ENCODE data around the gene PNPLA7.

Gene PNPLA7

GRCh38 chr9:137436761-137437600 is 113.2 kb downstream of the PNPLA7 start:
- Histone ChIP-seq H3K9ac (ENCODE audit: low read length in 5 of 5) (no peak overlapping the region), H3K9me3 (ENCODE audit: control insufficient read depth in 5 of 5, low read length in 5 of 5) (peaks cover 0 to under 1% (median 0%) of the 10 kb centered on the region in 5 donors), H3K27ac (ENCODE audit: low read depth, low read length) (no peak overlapping the region), H3K4me3 (ENCODE audit: low read depth in 1 of 5, low read length in 5 of 5) (no peak overlapping the region), H3K27me3 (ENCODE audit: control insufficient read depth in 5 of 5, insufficient read depth in 4 of 5, low read length in 5 of 5) (peaks cover 5 to 30% (median 20%) of the 10 kb centered on the region in 5 donors), H3K36me3 (ENCODE audit: control insufficient read depth in 5 of 5, insufficient read depth in 5 of 5, low read length in 5 of 5) (no peaks in the 10 kb centered on the region), H3K4me1 (ENCODE audit: control insufficient read depth in 5 of 5, insufficient read depth in 5 of 5, low read length in 5 of 5) (peaks cover 0 to 9% (median 4%) of the 10 kb centered on the region in 5 donors)

- peaks cover 0 to 5% (median 0%) of the 10 kb centered on the region in 5 donors for H3K4me1 ChIP-seq (ENCODE audit: control insufficient read depth in 5 of 5, insufficient read depth in 5 of 5, low read length in 5 of 5)
- peaks cover 5 to 30% (median 20%) of the 10 kb centered on the region in 5 donors for H3K27me3 ChIP-seq (ENCODE audit: control insufficient read depth in 5 of 5, insufficient read depth in 4 of 5, low read length in 5 of 5)
- H3K4me3 ChIP-seq (ENCODE audit: low read depth in 1 of 5, low read length in 5 of 5): no peak overlapping the region
- H3K27ac ChIP-seq (ENCODE audit: low read depth, low read length): no peak overlapping the region
- no peaks in the 10 kb centered on the region for H3K9me3 ChIP-seq (ENCODE audit: control insufficient read depth in 5 of 5, low read length in 5 of 5)
- H3K9ac ChIP-seq (ENCODE audit: low read length in 5 of 5): no peak overlapping the region
- H3K36me3 ChIP-seq (ENCODE audit: control insufficient read depth in 5 of 5, insufficient read depth in 5 of 5, low read length in 5 of 5): no peaks in the 10 kb centered on the region
These were observed 114.0 kb downstream of the PNPLA7 start for GRCh38 chr9:137435980-137436760.

GRCh38 chr9:137435381-137435891 is 114.8 kb downstream of the PNPLA7 start:
- Histone ChIP-seq H3K9ac (ENCODE audit: low read length in 5 of 5) (no peak overlapping the region), H3K36me3 (ENCODE audit: control insufficient read depth in 5 of 5, insufficient read depth in 5 of 5, low read length in 5 of 5) (no peaks in the 10 kb centered on the region), H3K9me3 (ENCODE audit: control insufficient read depth in 5 of 5, low read length in 5 of 5) (no peaks in the 10 kb centered on the region), H3K27ac (ENCODE audit: low read depth, low read length) (no peak overlapping the region), H3K4me1 (ENCODE audit: control insufficient read depth in 5 of 5, insufficient read depth in 5 of 5, low read length in 5 of 5) (peaks cover 0 to 5% (median 0%) of the 10 kb centered on the region in 5 donors), H3K27me3 (ENCODE audit: control insufficient read depth in 5 of 5, insufficient read depth in 4 of 5, low read length in 5 of 5) (peaks cover 5 to 30% (median 23%) of the 10 kb centered on the region in 5 donors), H3K4me3 (ENCODE audit: low read depth in 1 of 5, low read length in 5 of 5) (no peak overlapping the region)

- Histone ChIP-seq H3K4me3 (ENCODE audit: low read depth in 1 of 5, low read length in 5 of 5) (no peak overlapping the region), H3K4me1 (ENCODE audit: control insufficient read depth in 5 of 5, insufficient read depth in 5 of 5, low read length in 5 of 5) (peaks cover 0 to 5% (median 0%) of the 10 kb centered on the region in 5 donors), H3K9ac (ENCODE audit: low read length in 5 of 5) (no peak overlapping the region), H3K9me3 (ENCODE audit: control insufficient read depth in 5 of 5, low read length in 5 of 5) (no peaks in the 10 kb centered on the region), H3K27me3 (ENCODE audit: control insufficient read depth in 5 of 5, insufficient read depth in 4 of 5, low read length in 5 of 5) (peaks cover 9 to 30% (median 23%) of the 10 kb centered on the region in 5 donors), H3K27ac (ENCODE audit: low read depth, low read length) (no peak overlapping the region), H3K36me3 (ENCODE audit: control insufficient read depth in 5 of 5, insufficient read depth in 5 of 5, low read length in 5 of 5) (no peaks in the 10 kb centered on the region)
These were observed 115.5 kb downstream of the PNPLA7 start for GRCh38 chr9:137434498-137435380.

- Histone ChIP-seq H3K9ac (ENCODE audit: low read length in 5 of 5) (no peak overlapping the region), H3K27me3 (ENCODE audit: control insufficient read depth in 5 of 5, insufficient read depth in 4 of 5, low read length in 5 of 5) (peaks cover 6 to 23% (median 20%) of the 10 kb centered on the region in 5 donors), H3K36me3 (ENCODE audit: control insufficient read depth in 5 of 5, insufficient read depth in 5 of 5, low read length in 5 of 5) (no peaks in the 10 kb centered on the region), H3K4me3 (ENCODE audit: low read depth in 1 of 5, low read length in 5 of 5) (no peak overlapping the region), H3K9me3 (ENCODE audit: control insufficient read depth in 5 of 5, low read length in 5 of 5) (no peaks in the 10 kb centered on the region), H3K4me1 (ENCODE audit: control insufficient read depth in 5 of 5, insufficient read depth in 5 of 5, low read length in 5 of 5) (peaks cover 0 to 5% (median 0%) of the 10 kb centered on the region in 5 donors), H3K27ac (ENCODE audit: low read depth, low read length) (no peak overlapping the region)
These were observed 116.2 kb downstream of the PNPLA7 start for GRCh38 chr9:137433916-137434431.

- Histone ChIP-seq H3K9me3 (ENCODE audit: control insufficient read depth in 5 of 5, low read length in 5 of 5) (no peaks in the 10 kb centered on the region), H3K9ac (ENCODE audit: low read length in 5 of 5) (no peak overlapping the region), H3K36me3 (ENCODE audit: control insufficient read depth in 5 of 5, insufficient read depth in 5 of 5, low read length in 5 of 5) (no peaks in the 10 kb centered on the region), H3K27ac (ENCODE audit: low read depth, low read length) (no peak overlapping the region), H3K27me3 (ENCODE audit: control insufficient read depth in 5 of 5, insufficient read depth in 4 of 5, low read length in 5 of 5) (peaks cover 4 to 21% (median 17%) of the 10 kb centered on the region in 5 donors), H3K4me3 (ENCODE audit: low read depth in 1 of 5, low read length in 5 of 5) (no peak overlapping the region), H3K4me1 (ENCODE audit: control insufficient read depth in 5 of 5, insufficient read depth in 5 of 5, low read length in 5 of 5) (peaks cover 0 to 5% (median 0%) of the 10 kb centered on the region in 5 donors)
These were observed 116.8 kb downstream of the PNPLA7 start for GRCh38 chr9:137433349-137433915.

GRCh38 chr9:137432687-137433348 is 117.4 kb downstream of the PNPLA7 start:
- Histone ChIP-seq H3K27me3 (ENCODE audit: control insufficient read depth in 5 of 5, insufficient read depth in 4 of 5, low read length in 5 of 5) (peaks cover 4 to 18% (median 13%) of the 10 kb centered on the region in 5 donors), H3K9ac (ENCODE audit: low read length in 5 of 5) (no peak overlapping the region), H3K4me1 (ENCODE audit: control insufficient read depth in 5 of 5, insufficient read depth in 5 of 5, low read length in 5 of 5) (peaks cover 0 to 5% (median 0%) of the 10 kb centered on the region in 5 donors), H3K36me3 (ENCODE audit: control insufficient read depth in 5 of 5, insufficient read depth in 5 of 5, low read length in 5 of 5) (no peaks in the 10 kb centered on the region), H3K9me3 (ENCODE audit: control insufficient read depth in 5 of 5, low read length in 5 of 5) (no peaks in the 10 kb centered on the region), H3K27ac (ENCODE audit: low read depth, low read length) (no peak overlapping the region), H3K4me3 (ENCODE audit: low read depth in 1 of 5, low read length in 5 of 5) (no peak overlapping the region)

GRCh38 chr9:137431416-137431931 is 118.7 kb downstream of the PNPLA7 start:
- H3K9me3 ChIP-seq (ENCODE audit: control insufficient read depth in 5 of 5, low read length in 5 of 5): no peaks in the 10 kb centered on the region
- H3K9ac ChIP-seq (ENCODE audit: low read length in 5 of 5): no peak overlapping the region
- peaks cover 4 to 6% (median 5%) of the 10 kb centered on the region in 5 donors for H3K27me3 ChIP-seq (ENCODE audit: control insufficient read depth in 5 of 5, insufficient read depth in 4 of 5, low read length in 5 of 5)
- H3K27ac ChIP-seq (ENCODE audit: low read depth, low read length): no peak overlapping the region
- H3K36me3 ChIP-seq (ENCODE audit: control insufficient read depth in 5 of 5, insufficient read depth in 5 of 5, low read length in 5 of 5): no peaks in the 10 kb centered on the region
- peaks cover 0 to 5% (median 0%) of the 10 kb centered on the region in 5 donors for H3K4me1 ChIP-seq (ENCODE audit: control insufficient read depth in 5 of 5, insufficient read depth in 5 of 5, low read length in 5 of 5)
- H3K4me3 ChIP-seq (ENCODE audit: low read depth in 1 of 5, low read length in 5 of 5): no peak overlapping the region
